ENCODE data around the gene ADCYAP1R1.

The ADCYAP1R1 gene

DNA sequence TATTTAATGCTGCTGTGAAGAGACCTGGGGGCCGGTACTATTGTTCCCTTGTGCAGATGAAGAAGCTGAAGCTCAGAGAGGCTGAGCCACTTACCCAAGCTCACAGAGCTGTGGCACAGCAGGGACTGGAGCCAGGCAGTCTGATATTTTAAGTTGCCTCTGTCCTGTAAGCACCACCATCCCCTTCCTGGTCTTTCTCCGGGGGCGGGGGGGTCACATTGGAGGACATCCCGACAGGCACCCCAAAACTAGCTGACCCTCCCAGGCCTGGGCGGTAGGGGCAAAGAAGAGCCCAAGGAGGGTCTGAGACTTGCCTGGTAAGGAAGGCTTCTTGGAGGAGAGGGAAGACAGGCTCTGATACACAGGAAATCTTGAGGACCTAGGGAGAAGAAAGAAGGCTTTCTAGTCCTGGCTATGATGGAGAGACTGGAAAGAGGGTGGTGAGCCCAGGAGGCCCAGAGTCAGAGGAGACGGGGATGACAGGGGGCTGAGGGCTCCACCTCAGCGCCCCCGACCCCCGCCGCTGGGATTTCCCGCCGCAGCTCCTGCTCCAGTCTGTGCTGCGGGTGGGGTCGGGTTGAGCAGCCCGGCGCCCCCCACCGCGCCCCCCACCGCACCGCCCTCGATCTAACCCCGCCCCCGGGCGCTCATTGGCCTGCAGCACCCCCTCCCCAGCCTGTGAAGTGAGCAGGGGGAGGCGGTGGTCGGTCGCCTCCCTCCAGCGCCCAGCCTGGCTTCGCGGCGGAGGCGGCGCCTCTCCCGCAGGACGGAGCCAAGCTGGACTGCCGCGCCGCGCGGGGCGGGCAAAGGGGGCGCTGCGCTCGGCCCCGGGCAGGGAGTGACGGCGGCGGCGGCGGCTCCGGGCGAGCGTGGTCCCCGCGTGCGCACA lies at the start of gene ADCYAP1R1:
Gene ADCYAP1R1 (plus strand): TSS at position 711 of the 889 bp plus-strand sequence. CDS start 10,957 bp downstream, outside the sequence.
- no peaks in the 10 kb centered on the region for H3K9me3 ChIP-seq (ENCODE audit: insufficient read depth, low read length)
- no peak for TF ChIP-seq ZNF274 (IDR thresholded peaks at IDR 0.05; ENCODE audit: low read depth, low read length)
- TF ChIP-seq YY1 (IDR thresholded peaks at IDR 0.05; ENCODE audit: insufficient read depth, insufficient read length), result no peak
- no peak for TF ChIP-seq SUZ12 (IDR thresholded peaks at IDR 0.05; ENCODE audit: extremely low read depth, insufficient read depth, insufficient read length)
- H3K36me3 ChIP-seq (ENCODE audit: insufficient read depth, insufficient read length, low read length), result no peaks in the 10 kb centered on the region
- peak within 1 kb of the TSS; percentile 86 for H3K9ac ChIP-seq (ENCODE audit: insufficient read length, low read depth)
- peak; percentile 56 for DNase-seq (ENCODE audit: low read depth, low spot score)
- peaks cover 45% of the 10 kb centered on the region for H3K27me3 ChIP-seq (ENCODE audit: insufficient read depth, insufficient read length)
- H3K4me1 ChIP-seq (ENCODE audit: insufficient read depth, insufficient read length), result peaks cover 14% of the 10 kb centered on the region
- H3K4me3 ChIP-seq (ENCODE audit: insufficient read length, low read depth), result peak within 1 kb of the TSS; percentile 68

DNA sequence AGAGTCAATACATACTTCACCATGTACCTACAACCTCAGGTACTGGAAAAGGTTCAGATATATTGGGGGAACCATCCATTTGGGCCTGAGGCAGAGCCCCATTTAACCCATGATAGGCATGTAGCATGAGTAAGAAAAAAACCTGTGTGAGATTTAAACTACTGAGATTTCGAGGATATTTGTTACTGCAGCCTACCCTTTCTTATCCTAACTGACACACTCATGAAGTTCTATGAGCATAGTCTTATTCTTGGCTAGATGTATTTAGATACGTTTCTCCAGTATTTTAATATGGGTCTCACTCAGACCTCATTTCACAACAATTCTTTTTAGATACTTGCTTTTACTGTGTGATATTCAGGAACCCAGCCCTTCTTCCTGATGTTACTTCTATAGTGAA lies 49.0 kb upstream of the ADCYAP1R1 start:
- Histone ChIP-seq H3K4me3 (ENCODE audit: insufficient read length, low read depth) (no peak overlapping the region), H3K9me3 (ENCODE audit: insufficient read depth, low read length) (peaks cover 16% of the 10 kb centered on the region), H3K36me3 (ENCODE audit: insufficient read depth, insufficient read length, low read length) (no peaks in the 10 kb centered on the region), H3K4me1 (ENCODE audit: insufficient read depth, insufficient read length) (peaks cover 3% of the 10 kb centered on the region), H3K27me3 (ENCODE audit: insufficient read depth, insufficient read length) (no peaks in the 10 kb centered on the region), H3K9ac (ENCODE audit: insufficient read length, low read depth) (no peak overlapping the region)
- TF ChIP-seq ZNF274 (IDR thresholded peaks at IDR 0.05; ENCODE audit: low read depth, low read length) (no peak), SUZ12 (IDR thresholded peaks at IDR 0.05; ENCODE audit: extremely low read depth, insufficient read depth, insufficient read length) (no peak), YY1 (IDR thresholded peaks at IDR 0.05; ENCODE audit: insufficient read depth, insufficient read length) (no peak)
- no peak for DNase-seq (ENCODE audit: low read depth, low spot score)

DNA sequence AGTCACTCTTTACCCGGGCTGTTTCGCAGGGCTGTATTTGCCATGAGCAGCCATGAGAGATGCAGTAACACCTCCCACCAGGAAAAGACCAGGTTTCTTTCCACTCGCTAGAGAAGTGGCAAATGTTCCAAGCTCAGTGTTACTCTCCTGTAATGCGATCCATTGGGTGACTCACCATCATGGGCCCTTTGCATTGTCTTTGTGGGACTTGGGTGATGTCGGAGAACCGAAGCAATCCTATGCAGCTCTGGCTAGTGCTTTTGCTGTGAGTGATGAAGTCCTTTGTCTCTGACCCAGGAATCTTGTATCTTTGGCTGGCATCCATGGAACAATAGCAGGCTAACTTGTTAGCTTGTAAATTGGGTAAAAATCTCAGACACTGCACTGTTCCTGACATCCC lies 48.4 kb upstream of the ADCYAP1R1 start:
- no peak overlapping the region for H3K9ac ChIP-seq (ENCODE audit: insufficient read length, low read depth)
- DNase-seq (ENCODE audit: low read depth, low spot score), result no peak
- peaks cover 16% of the 10 kb centered on the region for H3K9me3 ChIP-seq (ENCODE audit: insufficient read depth, low read length)
- no peaks in the 10 kb centered on the region for H3K36me3 ChIP-seq (ENCODE audit: insufficient read depth, insufficient read length, low read length)
- TF ChIP-seq YY1 (IDR thresholded peaks at IDR 0.05; ENCODE audit: insufficient read depth, insufficient read length) (no peak), ZNF274 (IDR thresholded peaks at IDR 0.05; ENCODE audit: low read depth, low read length) (no peak), SUZ12 (IDR thresholded peaks at IDR 0.05; ENCODE audit: extremely low read depth, insufficient read depth, insufficient read length) (no peak)
- no peak overlapping the region for H3K4me3 ChIP-seq (ENCODE audit: insufficient read length, low read depth)
- H3K27me3 ChIP-seq (ENCODE audit: insufficient read depth, insufficient read length), result no peaks in the 10 kb centered on the region
- H3K4me1 ChIP-seq (ENCODE audit: insufficient read depth, insufficient read length), result peaks cover 3% of the 10 kb centered on the region

DNA sequence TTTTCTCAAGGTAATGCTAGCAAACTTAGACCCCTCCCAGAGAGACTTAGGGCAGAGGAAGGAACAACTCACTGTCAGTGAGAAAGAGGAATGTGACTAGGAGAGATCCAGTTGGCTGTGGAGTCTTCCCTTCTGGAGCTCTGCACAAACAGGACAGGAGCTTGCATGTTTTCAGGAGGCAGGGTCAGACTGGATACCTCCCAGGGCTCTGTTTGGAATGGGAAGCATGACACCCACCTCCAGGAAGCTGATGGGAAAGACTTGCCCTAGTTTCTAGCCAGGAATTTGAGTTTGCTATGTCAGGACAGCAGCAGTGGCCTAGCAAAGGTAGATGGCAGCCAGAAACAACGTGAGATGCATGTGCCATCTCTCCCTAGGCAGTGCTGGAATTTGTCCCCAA lies 47.7 kb upstream of the ADCYAP1R1 start:
- H3K9ac ChIP-seq (ENCODE audit: insufficient read length, low read depth), result no peak overlapping the region

DNA sequence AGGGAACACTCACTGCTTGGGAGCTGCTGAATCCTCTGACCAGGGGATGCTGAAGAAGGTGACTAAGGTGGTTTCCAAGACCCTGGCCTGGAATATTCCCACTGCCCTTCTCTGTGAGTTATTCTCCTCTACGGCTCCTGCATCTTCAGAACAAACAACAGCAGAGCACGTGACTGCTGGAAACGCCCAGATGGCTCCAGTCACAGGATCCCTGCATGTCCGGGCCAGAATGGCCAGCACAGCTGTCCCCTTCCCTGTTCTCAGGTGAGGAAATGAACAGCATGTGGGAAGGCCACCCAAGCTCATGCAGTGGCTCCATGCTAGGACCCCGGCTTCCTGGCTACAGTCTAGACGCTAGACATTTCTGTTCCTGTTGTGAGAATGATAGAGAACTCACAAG lies 45.3 kb upstream of the ADCYAP1R1 start:
- Histone ChIP-seq H3K9me3 (ENCODE audit: insufficient read depth, low read length) (peaks cover 25% of the 10 kb centered on the region), H3K9ac (ENCODE audit: insufficient read length, low read depth) (no peak overlapping the region), H3K4me3 (ENCODE audit: insufficient read length, low read depth) (no peak overlapping the region), H3K36me3 (ENCODE audit: insufficient read depth, insufficient read length, low read length) (no peaks in the 10 kb centered on the region), H3K27me3 (ENCODE audit: insufficient read depth, insufficient read length) (no peaks in the 10 kb centered on the region), H3K4me1 (ENCODE audit: insufficient read depth, insufficient read length) (peaks cover 3% of the 10 kb centered on the region)
- no peak for DNase-seq (ENCODE audit: low read depth, low spot score)
- no peak for TF ChIP-seq SUZ12 (IDR thresholded peaks at IDR 0.05; ENCODE audit: extremely low read depth, insufficient read depth, insufficient read length)

More for the DNA sequence above, 47.7 kb upstream of the ADCYAP1R1 start:
- H3K36me3 ChIP-seq (ENCODE audit: insufficient read depth, insufficient read length, low read length), result no peaks in the 10 kb centered on the region
- H3K27me3 ChIP-seq (ENCODE audit: insufficient read depth, insufficient read length), result no peaks in the 10 kb centered on the region
- H3K4me1 ChIP-seq (ENCODE audit: insufficient read depth, insufficient read length), result peaks cover 3% of the 10 kb centered on the region
- H3K9me3 ChIP-seq (ENCODE audit: insufficient read depth, low read length), result peaks cover 16% of the 10 kb centered on the region
- TF ChIP-seq ZNF274 (IDR thresholded peaks at IDR 0.05; ENCODE audit: low read depth, low read length), result no peak
- TF ChIP-seq YY1 (IDR thresholded peaks at IDR 0.05; ENCODE audit: insufficient read depth, insufficient read length), result no peak
- TF ChIP-seq SUZ12 (IDR thresholded peaks at IDR 0.05; ENCODE audit: extremely low read depth, insufficient read depth, insufficient read length), result no peak
- H3K4me3 ChIP-seq (ENCODE audit: insufficient read length, low read depth), result no peak overlapping the region
- DNase-seq (ENCODE audit: low read depth, low spot score), result no peak

DNA sequence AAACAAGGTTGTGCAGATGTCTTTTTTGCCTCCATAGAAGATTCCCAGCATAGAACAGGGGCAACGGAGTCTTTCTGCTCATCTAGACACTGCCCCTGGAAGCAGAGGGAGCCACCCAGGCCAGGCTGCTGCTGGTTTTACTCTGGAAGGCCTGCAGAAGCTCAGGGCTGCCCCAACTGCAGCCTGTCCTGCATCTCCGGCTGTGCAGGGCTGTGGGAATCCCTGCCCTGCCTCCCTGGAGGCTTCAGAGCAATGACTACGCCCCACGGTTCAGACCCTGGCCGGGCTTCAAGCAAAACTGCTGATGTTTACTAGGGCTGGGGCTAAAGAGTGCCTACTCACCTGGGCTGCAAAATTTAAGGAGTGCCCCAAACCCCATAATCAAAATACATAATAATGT lies 44.5 kb upstream of the ADCYAP1R1 start:
- Histone ChIP-seq H3K4me1 (ENCODE audit: insufficient read depth, insufficient read length) (peaks cover 3% of the 10 kb centered on the region), H3K36me3 (ENCODE audit: insufficient read depth, insufficient read length, low read length) (no peaks in the 10 kb centered on the region), H3K9ac (ENCODE audit: insufficient read length, low read depth) (no peak overlapping the region), H3K9me3 (ENCODE audit: insufficient read depth, low read length) (peaks cover 25% of the 10 kb centered on the region), H3K27me3 (ENCODE audit: insufficient read depth, insufficient read length) (no peaks in the 10 kb centered on the region), H3K4me3 (ENCODE audit: insufficient read length, low read depth) (no peak overlapping the region)
- no peak for DNase-seq (ENCODE audit: low read depth, low spot score)
- TF ChIP-seq SUZ12 (IDR thresholded peaks at IDR 0.05; ENCODE audit: extremely low read depth, insufficient read depth, insufficient read length) (no peak), ZNF274 (IDR thresholded peaks at IDR 0.05; ENCODE audit: low read depth, low read length) (no peak), YY1 (IDR thresholded peaks at IDR 0.05; ENCODE audit: insufficient read depth, insufficient read length) (no peak)

DNA sequence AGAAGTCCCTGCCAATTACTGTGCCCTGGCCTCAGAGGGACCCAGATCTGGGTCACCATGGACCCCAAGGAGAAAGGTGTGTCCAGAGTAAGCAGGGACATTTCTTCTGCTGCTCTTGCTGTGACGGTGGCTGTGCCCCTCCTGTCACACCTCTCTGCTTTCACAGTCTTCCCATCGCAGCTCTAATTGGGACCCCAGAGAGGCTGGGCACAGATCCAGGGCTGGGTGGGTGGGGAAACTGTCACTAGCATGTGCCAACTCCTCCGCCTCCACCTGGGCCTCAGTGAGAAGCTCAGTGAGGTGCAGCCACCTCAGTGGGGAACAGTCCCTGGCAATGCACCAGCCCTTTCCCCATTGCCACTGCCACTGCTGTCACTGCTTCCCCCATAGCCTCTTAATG lies 37.3 kb upstream of the ADCYAP1R1 start:
- no peak for DNase-seq (ENCODE audit: low read depth, low spot score)
- H3K27me3 ChIP-seq (ENCODE audit: insufficient read depth, insufficient read length), result no peaks in the 10 kb centered on the region
- H3K4me1 ChIP-seq (ENCODE audit: insufficient read depth, insufficient read length), result peaks cover 5% of the 10 kb centered on the region
- peaks cover 8% of the 10 kb centered on the region for H3K9me3 ChIP-seq (ENCODE audit: insufficient read depth, low read length)
- TF ChIP-seq ZNF274 (IDR thresholded peaks at IDR 0.05; ENCODE audit: low read depth, low read length), result no peak
- no peak for TF ChIP-seq SUZ12 (IDR thresholded peaks at IDR 0.05; ENCODE audit: extremely low read depth, insufficient read depth, insufficient read length)
- TF ChIP-seq YY1 (IDR thresholded peaks at IDR 0.05; ENCODE audit: insufficient read depth, insufficient read length), result no peak
- H3K4me3 ChIP-seq (ENCODE audit: insufficient read length, low read depth), result no peak overlapping the region
- H3K9ac ChIP-seq (ENCODE audit: insufficient read length, low read depth), result no peak overlapping the region
- no peaks in the 10 kb centered on the region for H3K36me3 ChIP-seq (ENCODE audit: insufficient read depth, insufficient read length, low read length)
